A549 (cell line): ENCODE results near the gene MAP3K4. TPM values are rescaled to one million over a fixed set of nuclear protein-coding genes. Genes with fewer than 3 reads are reported as not detected.

Source experiments
- ATAC-seq, 2 experiments: fragments of 200-7000 bp in 1 of 2; fragments of >200 bp in 1 of 2; cut with Nextera tagmentation in 1 of 2; cut with Tn5 transposase in 1 of 2; 3 replicates each; pipeline versions ENCODE4 v1.8.0 to v1.9.1; 2018 to 2020; ENCODE audit warnings: mild to moderate bottlenecking in 1 of 2, moderate library complexity in 1 of 2
- CTCF ChIA-PET: fragments of 300-600 bp; sonication (Branson Sonifier 250); formaldehyde crosslinking; extraction: SDS; loops from one replicate; lab custom pipeline; 2021; ENCODE audit warnings: antibody characterized with exemption, inconsistent platforms; lab: Yijun Ruan, JAX
- POLR2A ChIA-PET: fragments of 350-600 bp; formaldehyde crosslinking; extraction: SDS; loops from one replicate; lab custom pipeline; 2021; ENCODE audit warnings: antibody characterized with exemption, inconsistent platforms; lab: Yijun Ruan, JAX
- DNase-seq, 2 experiments: peaks; one replicate each; pipeline versions ENCODE4 v3.0.0 to v3.0.0-alpha.2; 2011 to 2016; ENCODE audit warnings: low read depth in 1 of 2, low spot score in 1 of 2
- FAIRE-seq: peaks from 2 replicates; lab custom pipeline; 2011; peaks lifted over from hg19 to GRCh38; lab: Jason Lieb, UNC
- H3K27ac ChIP-seq, 2 experiments: fragments of >200 bp; sonication (Bioruptor Twin); formaldehyde crosslinking; 3 replicates each; pipeline ENCODE4 v1.5.1; 2016 to 2017
- H3K4me1 ChIP-seq: fragments of >200 bp; sonication (Bioruptor Twin); formaldehyde crosslinking; 3 replicates; pipeline ENCODE4 v1.6.1; 2016
- H3K4me2 ChIP-seq: fragments of >200 bp; sonication (Bioruptor Twin); formaldehyde crosslinking; 3 replicates; pipeline ENCODE4 v1.6.1; 2016
- H3K4me3 ChIP-seq: fragments of >200 bp; sonication (Bioruptor Twin); formaldehyde crosslinking; 3 replicates; pipeline ENCODE4 v1.5.1; 2016
- H3K9me3 ChIP-seq: fragments of >200 bp; sonication (Bioruptor Twin); formaldehyde crosslinking; 3 replicates; pipeline ENCODE4 v1.6.1; 2016
- BCL3 ChIP-seq: fragments of >200 bp; sonication (Bioruptor Twin); formaldehyde crosslinking; IDR thresholded peaks from 3 replicates; pipeline ENCODE4 v1.6.1; 2016
- CBX8 ChIP-seq: fragments of 200-600 bp; sonication (generic); IDR thresholded peaks from 2 replicates; pipeline ENCODE4 v1.6.1; 2016
- CEBPB ChIP-seq, 2 experiments: fragments of >200 bp in 1 of 2; sonication (Bioruptor Twin) in 1 of 2; formaldehyde crosslinking in 1 of 2; IDR thresholded peaks; 2 replicates each; pipeline ENCODE4 v1.6.1; 2012 to 2016
- ELK1 ChIP-seq: fragments of 150-350 bp; IDR thresholded peaks from 2 replicates; pipeline ENCODE4 v1.6.1; 2014; ENCODE audit warnings: low read depth, mild to moderate bottlenecking, low read length
- ESRRA ChIP-seq: fragments of 150-350 bp; IDR thresholded peaks from 2 replicates; pipeline ENCODE4 v1.6.1; 2014; ENCODE audit warnings: mild to moderate bottlenecking, low read length, borderline replicate concordance
- HMGXB4 ChIP-seq: fragments of 250-450 bp; sonication (Bioruptor Pico); IDR thresholded peaks from 2 replicates; pipeline ENCODE4 v1.5.0; 2021; ENCODE audit warnings: mild to moderate bottlenecking, moderate library complexity, borderline replicate concordance
- KDM5A ChIP-seq: fragments of 200-600 bp; sonication (generic); IDR thresholded peaks from 2 replicates; pipeline ENCODE4 v1.6.1; 2016; ENCODE audit warnings: antibody characterized with exemption, mild to moderate bottlenecking
- MAZ ChIP-seq: fragments of 150-350 bp; IDR thresholded peaks from 2 replicates; pipeline ENCODE4 v1.6.1; 2014; ENCODE audit warnings: antibody characterized with exemption, low read depth, low read length, borderline replicate concordance
- NFE2L2 ChIP-seq: fragments of 150-350 bp; conservative IDR thresholded peaks from 2 replicates; pipeline ENCODE4 v1.6.1; 2014; ENCODE audit warnings: low read length
- PHF8 ChIP-seq: fragments of 200-600 bp; sonication (generic); IDR thresholded peaks from 2 replicates; pipeline ENCODE4 v1.6.1; 2016; ENCODE audit warnings: low read depth, mild to moderate bottlenecking, antibody characterized with exemption, moderate library complexity, borderline replicate concordance
- RAD21 ChIP-seq, 2 experiments: fragments of >200 bp in 1 of 2; sonication (Bioruptor Twin) in 1 of 2; formaldehyde crosslinking in 1 of 2; IDR thresholded peaks in 1 of 2; conservative IDR thresholded peaks in 1 of 2; 2 replicates in 1 of 2; 3 replicates in 1 of 2; pipeline ENCODE4 v1.6.1; 2012 to 2018; ENCODE audit warnings: inconsistent platforms in 1 of 2
- RCOR1 ChIP-seq: fragments of 150-350 bp; IDR thresholded peaks from 2 replicates; pipeline ENCODE4 v1.6.1; 2014; ENCODE audit warnings: antibody characterized with exemption, low read length, low read depth
- REST ChIP-seq: fragments of 200-600 bp; sonication (generic); IDR thresholded peaks from 2 replicates; pipeline ENCODE4 v1.6.1; 2016; ENCODE audit warnings: antibody characterized with exemption, mild to moderate bottlenecking, moderate library complexity
- RNF2 ChIP-seq: fragments of 200-600 bp; sonication (generic); IDR thresholded peaks from 2 replicates; pipeline ENCODE4 v1.6.1; 2016; ENCODE audit warnings: low read depth, mild to moderate bottlenecking, antibody characterized with exemption, moderate library complexity, borderline replicate concordance
- SMC3 ChIP-seq: fragments of >200 bp; sonication (Bioruptor Twin); formaldehyde crosslinking; IDR thresholded peaks from 3 replicates; pipeline ENCODE4 v1.6.1; 2018; ENCODE audit warnings: inconsistent platforms
- ZC3H11A ChIP-seq: fragments of 450-650 bp; IDR thresholded peaks from 2 replicates; pipeline ENCODE4 v1.6.1; 2014; ENCODE audit warnings: antibody characterized with exemption, mild to moderate bottlenecking
- whole genome bisulfite sequencing: methylation state at CpG from one replicate; pipeline ENCODE4 v1.1.6; 2017; ENCODE audit errors: missing lambda C conversion rate; 5-methylcytosine and 5-hydroxymethylcytosine counted together
- polyA plus RNA-seq, 4 experiments: library from polyadenylated mRNA; depleted of rRNA in 3 of 4; stranded (reverse); fragments of >200 nt; fragmentation: RNase III in 1 of 4; extraction: RNeasy Plus Mini Kit Qiagen cat#74134 plus additional on column Dnase treatment in 1 of 4; gene quantifications; 2 replicates in 3 of 4; 3 replicates in 1 of 4; pipeline ENCODE4 v1.2.3, GENCODE V29; 2011 to 2017

The MAP3K4 gene
- polyA plus RNA-seq, 2 of the 4 experiments (the other 2 are of a cell fraction) = 7.3 to 13.4 TPM

DNA sequence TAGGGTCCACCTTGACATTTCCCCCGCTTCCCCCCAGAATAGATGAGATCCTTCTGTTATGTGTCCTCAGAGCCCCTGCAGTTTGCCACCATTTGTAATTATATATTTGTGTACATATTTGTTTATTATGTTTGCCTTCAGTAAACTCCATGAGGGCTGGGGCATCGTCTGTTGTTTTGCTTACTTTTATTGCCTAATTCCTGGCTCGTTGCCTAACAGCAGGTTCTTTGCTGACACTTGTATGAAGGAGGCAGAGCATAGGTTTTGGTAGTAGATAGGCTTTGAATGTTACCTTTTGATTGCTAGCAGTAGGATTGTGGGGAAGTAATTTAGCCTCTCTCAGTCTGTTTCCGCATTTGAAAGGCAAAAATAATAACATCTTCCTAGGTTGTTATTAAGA is 9.9 kb downstream of the MAP3K4 start:
- Histone ChIP-seq H3K4me3 (no peak overlapping the region), H3K27ac (no peak overlapping the region), H3K9me3 (no peaks in the 10 kb centered on the region), H3K4me1 (peaks cover 16% of the 10 kb centered on the region; the same call in 2 of the 3 replicates), H3K4me2 (peak overlapping the region; percentile 28; the same call in 2 of the 3 replicates)
- ATAC-seq = no peak
- POLR2A ChIA-PET = interaction anchor here (0.7 kb wide), 1 partner anchor 27 kb away, joined by 8 read pairs; no protein-coding TSS in a partner anchor
- 59% methylated on average over 4 of the region's 4 CpGs for WGBS
- FAIRE-seq = no peak
- CTCF ChIA-PET = no interaction called here
- DNase-seq = no peak
- TF ChIP-seq PHF8 (no peak), CEBPB (IDR thresholded peaks at IDR 0.05) (peak; percentile 11 to 23; a peak in 1 of 4 replicates)

DNA sequence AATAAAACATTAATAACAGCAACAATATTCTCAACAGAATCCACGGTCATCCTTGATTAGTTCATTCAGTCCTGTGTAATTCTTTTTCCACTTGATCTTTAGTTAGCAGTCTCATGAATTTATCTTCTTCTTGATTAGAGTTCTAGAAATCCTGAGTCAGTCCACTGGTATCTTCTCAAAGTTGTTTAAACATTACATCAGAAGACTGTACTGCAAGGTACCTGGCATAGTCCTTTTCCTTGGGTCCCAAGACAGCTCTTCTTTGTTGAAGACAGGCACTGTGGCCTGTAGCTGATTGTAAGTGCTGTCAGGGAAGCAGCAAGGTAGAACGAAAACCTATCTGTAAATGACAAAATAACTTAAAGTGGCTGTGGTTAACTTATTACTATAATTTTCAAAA is 11.8 kb downstream of the MAP3K4 start:
- ChIA-PET POLR2A (no interaction called here), CTCF (no interaction called here)
- Histone ChIP-seq H3K9me3 (no peaks in the 10 kb centered on the region), H3K4me1 (peaks cover 16% of the 10 kb centered on the region; the same call in 2 of the 3 replicates), H3K27ac (no peak overlapping the region), H3K4me3 (no peak overlapping the region), H3K4me2 (no peak overlapping the region; the same call in 2 of the 3 replicates)
- FAIRE-seq (no peak), ATAC-seq (no peak), DNase-seq (no peak)
- WGBS = 81% methylated on average over 2 of the region's 2 CpGs
- no peak for TF ChIP-seq BCL3
- TF ChIP-seq RNF2 = no peak
- TF ChIP-seq RCOR1 = no peak
- TF ChIP-seq HMGXB4 = no peak
- no peak for TF ChIP-seq CBX8

DNA sequence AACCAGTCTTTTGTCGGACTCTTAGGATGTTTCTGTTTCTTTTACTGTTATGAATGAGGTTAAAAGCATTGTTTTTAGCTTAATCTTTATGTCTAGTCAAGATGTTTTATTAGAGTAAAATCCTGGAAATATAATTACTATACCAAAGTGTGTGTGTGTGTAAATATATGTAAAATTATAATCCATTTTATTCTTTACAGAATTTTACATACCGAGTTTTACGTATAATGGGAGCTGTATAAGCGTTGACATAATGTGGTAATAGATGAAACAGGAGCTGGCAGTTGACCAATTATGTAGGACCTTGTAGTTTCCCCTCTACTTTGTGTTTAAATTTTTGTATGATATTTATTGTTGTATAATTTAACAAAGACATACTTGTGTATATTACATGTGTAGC is 16.7 kb downstream of the MAP3K4 start:
- H3K4me2 ChIP-seq = no peak overlapping the region
- peaks cover 18% of the 10 kb centered on the region for H3K4me1 ChIP-seq
- H3K9me3 ChIP-seq = no peaks in the 10 kb centered on the region
- ATAC-seq = no peak
- TF ChIP-seq ZC3H11A = no peak
- TF ChIP-seq REST = no peak
- TF ChIP-seq SMC3 = no peak
- no peak for TF ChIP-seq MAZ
- TF ChIP-seq ESRRA = no peak
- no peak for TF ChIP-seq BCL3
- TF ChIP-seq NFE2L2 = no peak
- no peak for TF ChIP-seq RAD21 (conservative IDR thresholded peaks at IDR 0.05 in 1 of 2, IDR thresholded peaks at IDR 0.05 in 1 of 2)
- TF ChIP-seq CEBPB (IDR thresholded peaks at IDR 0.05) = no peak
- TF ChIP-seq RCOR1 = no peak
- TF ChIP-seq KDM5A = no peak
- no peak for TF ChIP-seq ELK1
- WGBS = 92% methylated on average over 4 of the region's 4 CpGs
- no peak overlapping the region for H3K4me3 ChIP-seq
- no peak for FAIRE-seq
- ChIA-PET CTCF (interaction anchor here (1.1 kb wide), 1 partner anchor 78 kb away, joined by 3 read pairs; no protein-coding TSS in a partner anchor), POLR2A (no interaction called here)
- DNase-seq = no peak
- no peak overlapping the region for H3K27ac ChIP-seq
